Endothelial cell of umbilical vein (primary cell): ENCODE data around the gene ZSCAN25. TPM values are rescaled to one million over a fixed set of nuclear protein-coding genes. Genes with fewer than 3 reads are reported as not detected.

Experiments
- BruUV-seq: library from RNA; stranded (reverse); fragments of 400-500 nt; replicated peaks from 2 replicates; lab custom pipeline; 2021; lab: Mats Ljungman, UMichigan
- CTCF ChIA-PET: fragments of 300-600, 350-600 bp; sonication (Branson Sonifier 250); formaldehyde crosslinking; loops from one replicate; lab custom pipeline; 2021; ENCODE audit warnings: antibody characterized with exemption, inconsistent platforms; lab: Charles Lee
- POLR2A ChIA-PET: fragments of 300-600, 350-600 bp; sonication (Branson Sonifier 250); formaldehyde crosslinking; loops from one replicate; lab custom pipeline; 2021; ENCODE audit warnings: antibody characterized with exemption, inconsistent platforms; lab: Charles Lee
- DNase-seq: peaks from one replicate; pipeline ENCODE4 v3.0.0-alpha.2; 2011; ENCODE audit warnings: low read depth, low spot score
- FAIRE-seq: peaks from 2 replicates; lab custom pipeline; 2011; peaks lifted over from hg19 to GRCh38; lab: Jason Lieb, UNC
- H2AFZ ChIP-seq: 2 replicates; pipeline ENCODE4 v1.6.0; 2012; ENCODE audit warnings: low read depth, low read length, control low read depth, inconsistent platforms
- H3K27ac ChIP-seq: 2 replicates; pipeline ENCODE4 v1.5.1; 2011; ENCODE audit warnings: low read depth, mild to moderate bottlenecking, control low read depth, low read length, moderate library complexity; ENCODE audit not compliant: insufficient read depth
- H3K27me3 ChIP-seq, 2 experiments: 2 replicates each; pipeline versions ENCODE4 v1.6.0 to v1.6.1; 2011; ENCODE audit warnings: low read length in 2 of 2, mixed read lengths in 1 of 2; ENCODE audit not compliant: control insufficient read depth in 2 of 2, insufficient read depth in 2 of 2
- H3K36me3 ChIP-seq, 2 experiments: 2 replicates in 1 of 2; 3 replicates in 1 of 2; pipeline ENCODE4 v1.5.1; 2011; ENCODE audit warnings: low read length in 2 of 2, mild to moderate bottlenecking in 1 of 2, moderate library complexity in 1 of 2; ENCODE audit not compliant: control insufficient read depth in 2 of 2, insufficient read depth in 2 of 2; ENCODE audit errors: extremely low read depth in 1 of 2
- H3K4me1 ChIP-seq: 3 replicates; pipeline ENCODE4 v1.5.1; 2011; ENCODE audit warnings: mild to moderate bottlenecking, low read length; ENCODE audit not compliant: control insufficient read depth, insufficient read depth; ENCODE audit errors: extremely low read depth
- H3K4me2 ChIP-seq: 2 replicates; pipeline ENCODE4 v1.6.1; 2011; ENCODE audit warnings: low read length, control low read depth, mixed read lengths; ENCODE audit not compliant: insufficient read depth
- H3K4me3 ChIP-seq, 3 experiments: fragments of 200-600 bp in 1 of 3; sonication (generic), shearing (Covaris generic) in 1 of 3; replicated peaks in 1 of 3; 2 replicates each; pipeline ENCODE4 v1.5.1; 2011 to 2016; ENCODE audit warnings: control low read depth in 3 of 3, low read length in 3 of 3, mild to moderate bottlenecking in 2 of 3, inconsistent platforms in 1 of 3, low read depth in 1 of 3, moderate library complexity in 1 of 3; ENCODE audit not compliant: insufficient read depth in 1 of 3
- H3K79me2 ChIP-seq: 2 replicates; pipeline ENCODE4 v1.6.0; 2012; ENCODE audit warnings: low read length, inconsistent platforms; ENCODE audit not compliant: control insufficient read depth, insufficient read depth
- H3K9ac ChIP-seq: replicated peaks from 2 replicates; pipeline ENCODE3; 2011; ENCODE audit warnings: low read length, control low read depth; ENCODE audit not compliant: insufficient read depth; ENCODE audit errors: extremely low read depth
- H3K9me1 ChIP-seq: replicated peaks from 3 replicates; pipeline ENCODE4 v1.6.0; 2011; ENCODE audit warnings: mild to moderate bottlenecking, low read length; ENCODE audit not compliant: control insufficient read depth, insufficient read depth; ENCODE audit errors: extremely low read depth
- H3K9me3 ChIP-seq: replicated peaks from 2 replicates; pipeline ENCODE4 v1.5.1; 2012; ENCODE audit warnings: low read length, inconsistent platforms; ENCODE audit not compliant: control insufficient read depth, insufficient read depth
- H4K20me1 ChIP-seq: replicated peaks from 2 replicates; pipeline ENCODE3; 2011; ENCODE audit warnings: mild to moderate bottlenecking, low read length; ENCODE audit not compliant: control insufficient read depth, insufficient read depth; ENCODE audit errors: extremely low read depth
- EZH2 ChIP-seq: IDR thresholded peaks from 2 replicates; pipeline ENCODE4 v1.6.1; 2012; ENCODE audit warnings: borderline replicate concordance, low read depth, mild to moderate bottlenecking, moderate library complexity, low read length, inconsistent platforms; ENCODE audit not compliant: severe bottlenecking
- GATA2 ChIP-seq: IDR thresholded peaks from 2 replicates; pipeline ENCODE4 v1.7.0; 2011; ENCODE audit warnings: low read depth, mild to moderate bottlenecking, moderate library complexity, mixed read lengths, low read length; ENCODE audit not compliant: insufficient read length, insufficient read depth
- JUN ChIP-seq: IDR thresholded peaks from 2 replicates; pipeline ENCODE4 v1.6.1; 2011; ENCODE audit warnings: borderline replicate concordance, low read depth; ENCODE audit not compliant: insufficient read length, insufficient read depth
- MYC ChIP-seq: IDR thresholded peaks from one replicate; pipeline ENCODE4 v1.6.1; 2011; ENCODE audit warnings: mild to moderate bottlenecking, low read depth, low read length
- POLR2A ChIP-seq: IDR thresholded peaks from 2 replicates; pipeline ENCODE4 v1.6.1; 2012; ENCODE audit warnings: low read depth, mild to moderate bottlenecking, control low read depth, low read length
- dilution Hi-C: fragments of 300-500 bp; cut with MboI; formaldehyde crosslinking; loops from one replicate; pipeline ENCODE4 v1.15.0; 2019; ENCODE audit warnings: low sequenced_read_pairs; ENCODE audit not compliant: extremely low pct_ligation_motif_present
- intact Hi-C: fragments of 100-400 bp; cut with micrococcal nuclease; formaldehyde crosslinking; loops from one replicate; pipeline ENCODE4 v1.10.0; 2022
- polyA plus RNA-seq, 4 experiments: library from polyadenylated mRNA; depleted of rRNA in 3 of 4; stranded (reverse) in 3 of 4; unstranded in 1 of 4; fragments of >200 nt; gene quantifications; 2 replicates each; pipeline versions ENCODE4 v1.2.1 to v1.2.3, GENCODE V29; 2011 to 2012; ENCODE audit warnings: missing spikeins in 1 of 4
- total RNA-seq: library from RNA; stranded (reverse); gene quantifications from 2 replicates; pipeline ENCODE4 v1.2.3, GENCODE V29; 2021
- TF ChIP-seq, protein P1 (sequence below), 2 donors: IDR thresholded peaks; 1 replicate in 1 of 2; 2 replicates in 1 of 2; pipeline ENCODE4 v1.5.1; 2011; ENCODE audit warnings: low read length in 2 of 2, mild to moderate bottlenecking in 2 of 2, moderate library complexity in 2 of 2, control low read depth in 1 of 2, inconsistent platforms in 1 of 2, low read depth in 1 of 2; ENCODE audit not compliant: insufficient read depth in 1 of 2; ENCODE audit errors: extremely low read depth in 1 of 2
- TF ChIP-seq, protein P2 (sequence below): IDR thresholded peaks from 2 replicates; pipeline ENCODE4 v1.6.1; 2011; ENCODE audit not compliant: insufficient read depth, insufficient read length

ZSCAN25 gene
- total and polyA plus RNA-seq, 2 donors (not counting 3 experiments of a cell fraction or from before 2014, with no cell fraction given) = 8.9 to 13.8 TPM

DNA sequence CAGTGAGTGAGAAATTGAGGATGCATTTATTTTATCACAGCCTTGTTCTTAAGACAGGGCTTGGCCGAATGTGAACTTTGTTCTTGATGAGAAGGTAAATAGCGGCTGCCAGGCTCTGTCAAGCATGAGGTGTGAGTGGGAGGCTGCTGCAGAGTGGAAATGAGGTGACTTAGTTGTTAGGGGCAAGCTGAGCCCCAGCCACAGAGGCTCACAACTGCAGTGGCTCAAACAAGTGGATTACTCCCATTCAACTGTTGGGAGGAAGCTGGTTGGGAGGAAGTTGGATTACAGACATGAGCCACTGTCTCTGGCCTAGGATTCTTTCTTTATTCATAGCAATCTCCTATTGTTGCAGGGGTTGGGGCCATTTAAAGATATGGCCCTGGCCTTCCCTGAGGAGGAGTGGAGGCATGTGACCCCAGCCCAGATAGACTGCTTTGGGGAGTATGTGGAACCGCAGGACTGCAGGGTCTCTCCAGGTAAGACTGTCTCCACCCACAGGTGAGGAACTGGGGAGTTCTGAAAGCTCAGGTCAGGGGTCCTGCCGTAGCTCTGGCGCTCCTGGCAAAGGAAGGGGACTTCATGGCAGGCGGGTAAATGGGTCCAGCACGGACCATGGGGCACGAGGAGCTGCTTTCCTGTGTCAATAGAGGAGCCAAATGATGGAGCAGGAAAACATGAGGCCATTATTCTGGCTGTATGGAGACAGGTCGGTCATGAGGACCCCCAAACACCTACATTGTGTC, 7.1 kb downstream of the ZSCAN25 start:
- no peaks in the 10 kb centered on the region for H3K4me1 ChIP-seq
- BruUV-seq = no TSS peak

More for the DNA sequence above, 7.1 kb downstream of the ZSCAN25 start:
- intact Hi-C loops = no loop called here
- H3K9me1 ChIP-seq = no peaks in the 10 kb centered on the region
- no peak overlapping the region for H2AFZ ChIP-seq
- H3K27ac ChIP-seq = no peak overlapping the region
- no peaks in the 10 kb centered on the region for H4K20me1 ChIP-seq
- FAIRE-seq (no peak), DNase-seq (no peak)
- no peaks in the 10 kb centered on the region for H3K79me2 ChIP-seq
- no peak for TF ChIP-seq GATA2
- TF ChIP-seq MYC = no peak
- TF ChIP-seq, protein P1, sequence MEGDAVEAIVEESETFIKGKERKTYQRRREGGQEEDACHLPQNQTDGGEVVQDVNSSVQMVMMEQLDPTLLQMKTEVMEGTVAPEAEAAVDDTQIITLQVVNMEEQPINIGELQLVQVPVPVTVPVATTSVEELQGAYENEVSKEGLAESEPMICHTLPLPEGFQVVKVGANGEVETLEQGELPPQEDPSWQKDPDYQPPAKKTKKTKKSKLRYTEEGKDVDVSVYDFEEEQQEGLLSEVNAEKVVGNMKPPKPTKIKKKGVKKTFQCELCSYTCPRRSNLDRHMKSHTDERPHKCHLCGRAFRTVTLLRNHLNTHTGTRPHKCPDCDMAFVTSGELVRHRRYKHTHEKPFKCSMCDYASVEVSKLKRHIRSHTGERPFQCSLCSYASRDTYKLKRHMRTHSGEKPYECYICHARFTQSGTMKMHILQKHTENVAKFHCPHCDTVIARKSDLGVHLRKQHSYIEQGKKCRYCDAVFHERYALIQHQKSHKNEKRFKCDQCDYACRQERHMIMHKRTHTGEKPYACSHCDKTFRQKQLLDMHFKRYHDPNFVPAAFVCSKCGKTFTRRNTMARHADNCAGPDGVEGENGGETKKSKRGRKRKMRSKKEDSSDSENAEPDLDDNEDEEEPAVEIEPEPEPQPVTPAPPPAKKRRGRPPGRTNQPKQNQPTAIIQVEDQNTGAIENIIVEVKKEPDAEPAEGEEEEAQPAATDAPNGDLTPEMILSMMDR (IDR thresholded peaks at IDR 0.05; ENCODE audit: extremely low read depth in 1 of 2, insufficient read depth in 1 of 2, low read depth in 1 of 2, low read length in 2 of 2) = no peak
- TF ChIP-seq POLR2A = no peak
- TF ChIP-seq EZH2 = no peak
- TF ChIP-seq JUN = no peak
- TF ChIP-seq, protein P2, sequence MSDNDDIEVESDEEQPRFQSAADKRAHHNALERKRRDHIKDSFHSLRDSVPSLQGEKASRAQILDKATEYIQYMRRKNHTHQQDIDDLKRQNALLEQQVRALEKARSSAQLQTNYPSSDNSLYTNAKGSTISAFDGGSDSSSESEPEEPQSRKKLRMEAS = no peak
- no peak overlapping the region for H3K9ac ChIP-seq
- dilution Hi-C loops = no loop called here
- no peaks in the 10 kb centered on the region for H3K9me3 ChIP-seq
- peaks cover 26 to 60% of the 10 kb centered on the region in 2 experiments for H3K36me3 ChIP-seq
- no peaks in the 10 kb centered on the region for H3K27me3 ChIP-seq
- ChIA-PET POLR2A (no interaction called here), CTCF (no interaction called here)
- H3K4me2 ChIP-seq = no peak overlapping the region
- H3K4me3 ChIP-seq = no peak overlapping the region
